Hepatocyte (in vitro differentiated cells): ENCODE results near the gene VEPH1.

Experiments
- CTCF ChIP-seq: fragments of 200-600 bp; sonication (generic); IDR thresholded peaks from 2 replicates; pipeline ENCODE4 v1.5.1; 2016; ENCODE audit warnings: antibody characterized with exemption, mild to moderate bottlenecking; ENCODE audit not compliant: poor library complexity
- EZH2 ChIP-seq: fragments of 200-600 bp; sonication (generic); IDR thresholded peaks from 2 replicates; pipeline ENCODE4 v1.6.1; 2016; ENCODE audit warnings: antibody characterized with exemption, mild to moderate bottlenecking, borderline replicate concordance
- EZH2phosphoT487 ChIP-seq: fragments of 200-600 bp; sonication (generic); IDR thresholded peaks from one replicate; pipeline ENCODE4 v1.6.1; 2018; ENCODE audit warnings: antibody characterized with exemption, mild to moderate bottlenecking, low read depth, moderate library complexity; ENCODE audit not compliant: unreplicated experiment, severe bottlenecking

GRCh38 chr3:157447026-157447694, 56.1 kb downstream of the VEPH1 start:
- TF ChIP-seq CTCF (peak; percentile 56), EZH2phosphoT487 (no peak), EZH2 (no peak)
